ENCODE data around the gene PTPN13. TPM values are rescaled to one million over a fixed set of nuclear protein-coding genes. Genes with fewer than 3 reads are reported as not detected.

The PTPN13 gene
- total RNA-seq, 1 donor from 2014 or later, result 38.9 TPM

DNA sequence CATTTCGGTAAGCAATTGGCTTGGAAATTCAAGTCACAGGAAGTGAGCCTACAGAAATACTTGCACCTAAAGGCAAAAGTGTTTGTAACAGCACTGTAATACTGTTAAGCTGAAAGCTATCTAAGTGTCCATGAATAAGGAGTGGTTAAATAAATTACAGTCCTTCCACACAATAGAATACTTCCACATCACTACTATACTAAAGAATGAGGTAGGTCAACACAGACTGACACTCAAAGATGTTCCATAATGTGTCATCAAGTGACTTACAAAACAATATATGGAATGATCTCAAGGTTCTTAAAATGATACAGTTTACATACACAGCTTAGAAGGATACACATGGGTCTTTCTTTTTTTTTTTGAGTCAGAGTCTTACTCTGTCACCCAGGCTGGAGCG, 228.0 kb downstream of the PTPN13 start:
- Mint-ChIP-seq H3K36me3 (ENCODE audit: low read depth) (peaks cover 1% of the 10 kb centered on the region), H3K27me3 (ENCODE audit: low read depth) (no peaks in the 10 kb centered on the region), H3K4me3 (ENCODE audit: unreplicated experiment) (no peak overlapping the region), H3K9me3 (ENCODE audit: low read depth) (no peaks in the 10 kb centered on the region), H3K27ac (ENCODE audit: unreplicated experiment) (no peak overlapping the region), H3K4me1 (ENCODE audit: low read depth) (peaks cover 12% of the 10 kb centered on the region)
- TF ChIP-seq, protein P1, sequence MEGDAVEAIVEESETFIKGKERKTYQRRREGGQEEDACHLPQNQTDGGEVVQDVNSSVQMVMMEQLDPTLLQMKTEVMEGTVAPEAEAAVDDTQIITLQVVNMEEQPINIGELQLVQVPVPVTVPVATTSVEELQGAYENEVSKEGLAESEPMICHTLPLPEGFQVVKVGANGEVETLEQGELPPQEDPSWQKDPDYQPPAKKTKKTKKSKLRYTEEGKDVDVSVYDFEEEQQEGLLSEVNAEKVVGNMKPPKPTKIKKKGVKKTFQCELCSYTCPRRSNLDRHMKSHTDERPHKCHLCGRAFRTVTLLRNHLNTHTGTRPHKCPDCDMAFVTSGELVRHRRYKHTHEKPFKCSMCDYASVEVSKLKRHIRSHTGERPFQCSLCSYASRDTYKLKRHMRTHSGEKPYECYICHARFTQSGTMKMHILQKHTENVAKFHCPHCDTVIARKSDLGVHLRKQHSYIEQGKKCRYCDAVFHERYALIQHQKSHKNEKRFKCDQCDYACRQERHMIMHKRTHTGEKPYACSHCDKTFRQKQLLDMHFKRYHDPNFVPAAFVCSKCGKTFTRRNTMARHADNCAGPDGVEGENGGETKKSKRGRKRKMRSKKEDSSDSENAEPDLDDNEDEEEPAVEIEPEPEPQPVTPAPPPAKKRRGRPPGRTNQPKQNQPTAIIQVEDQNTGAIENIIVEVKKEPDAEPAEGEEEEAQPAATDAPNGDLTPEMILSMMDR (IDR thresholded peaks at IDR 0.05), result no peak
- no peak for DNase-seq (ENCODE audit: low spot score)

DNA sequence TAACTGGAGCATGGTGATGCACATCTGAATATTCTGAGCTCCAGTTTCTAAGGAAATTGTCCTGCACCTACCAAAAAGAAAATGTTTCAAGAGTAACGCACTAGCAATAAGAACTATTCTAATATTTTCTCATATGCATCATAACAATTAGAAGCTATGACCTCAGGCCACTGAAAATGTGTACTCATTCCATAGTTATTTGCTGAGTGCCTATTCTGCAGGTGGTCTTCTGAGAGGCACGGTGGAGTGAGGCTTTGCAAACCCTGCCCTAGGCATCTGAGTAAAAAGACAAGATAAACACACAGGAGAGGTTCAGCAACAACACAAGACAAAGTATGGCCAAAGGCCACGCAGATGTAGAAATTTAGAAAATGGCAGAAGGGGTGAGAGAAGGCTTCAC, 231.4 kb downstream of the PTPN13 start:
- no peak overlapping the region for H3K27ac Mint-ChIP-seq (ENCODE audit: unreplicated experiment)
- H3K4me3 Mint-ChIP-seq (ENCODE audit: unreplicated experiment), result no peak overlapping the region
- H3K27me3 Mint-ChIP-seq (ENCODE audit: low read depth), result no peaks in the 10 kb centered on the region
- peaks cover 8% of the 10 kb centered on the region for H3K9me3 Mint-ChIP-seq (ENCODE audit: low read depth)
- DNase-seq (ENCODE audit: low spot score), result no peak
- H3K36me3 Mint-ChIP-seq (ENCODE audit: low read depth), result no peaks in the 10 kb centered on the region
- no peaks in the 10 kb centered on the region for H3K4me1 Mint-ChIP-seq (ENCODE audit: low read depth)
- TF ChIP-seq, protein P1 (IDR thresholded peaks at IDR 0.05), result no peak

DNA sequence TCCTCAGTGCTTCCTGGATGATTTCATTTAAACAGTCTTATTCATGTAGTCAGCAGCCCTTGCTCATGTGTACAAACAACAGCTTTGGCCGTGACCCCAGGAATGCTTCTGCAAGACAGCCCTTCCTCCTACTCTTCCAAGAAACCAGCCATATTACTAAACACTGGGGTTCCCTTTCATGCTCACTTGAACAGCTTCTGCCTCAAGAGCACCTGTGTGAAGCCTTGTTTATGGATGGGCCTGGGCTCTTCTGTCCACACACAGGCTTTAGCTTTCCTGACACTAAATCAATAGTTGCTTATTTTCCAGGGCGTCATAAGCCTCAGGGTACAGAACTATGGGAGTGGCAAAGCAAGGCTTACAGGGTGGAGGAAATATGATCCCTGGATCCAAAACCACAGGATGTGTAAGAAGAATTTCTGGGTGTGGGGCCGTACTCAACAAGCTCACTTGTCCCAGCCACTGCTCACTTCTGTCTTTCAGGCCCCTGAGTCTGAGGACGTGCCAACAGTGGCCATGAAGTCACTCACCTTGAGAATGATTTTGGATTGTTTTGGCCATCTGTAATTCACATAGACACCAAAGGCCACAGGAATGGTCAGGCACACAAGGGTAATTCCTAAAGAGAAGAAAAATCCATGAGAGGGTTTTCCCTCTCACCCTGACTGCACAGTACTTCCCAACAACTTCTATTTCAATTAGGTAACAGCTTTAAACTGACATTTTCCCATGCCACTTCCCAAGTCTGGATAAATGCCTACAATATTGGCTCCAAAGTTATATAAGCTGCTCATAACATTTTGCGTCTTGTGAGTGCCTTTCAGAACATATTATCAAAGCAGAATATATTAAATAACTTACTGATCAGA, 237.4 kb downstream of the PTPN13 start:
- DNase-seq (ENCODE audit: low spot score), result no peak
- Mint-ChIP-seq H3K9me3 (ENCODE audit: low read depth) (peaks cover 8% of the 10 kb centered on the region), H3K4me1 (ENCODE audit: low read depth) (peaks cover 12% of the 10 kb centered on the region), H3K27ac (ENCODE audit: unreplicated experiment) (peak overlapping the region; percentile 81), H3K4me3 (ENCODE audit: unreplicated experiment) (no peak overlapping the region), H3K27me3 (ENCODE audit: low read depth) (no peaks in the 10 kb centered on the region), H3K36me3 (ENCODE audit: low read depth) (peaks cover 2% of the 10 kb centered on the region)
- TF ChIP-seq, protein P1 (IDR thresholded peaks at IDR 0.05), result no peak

DNA sequence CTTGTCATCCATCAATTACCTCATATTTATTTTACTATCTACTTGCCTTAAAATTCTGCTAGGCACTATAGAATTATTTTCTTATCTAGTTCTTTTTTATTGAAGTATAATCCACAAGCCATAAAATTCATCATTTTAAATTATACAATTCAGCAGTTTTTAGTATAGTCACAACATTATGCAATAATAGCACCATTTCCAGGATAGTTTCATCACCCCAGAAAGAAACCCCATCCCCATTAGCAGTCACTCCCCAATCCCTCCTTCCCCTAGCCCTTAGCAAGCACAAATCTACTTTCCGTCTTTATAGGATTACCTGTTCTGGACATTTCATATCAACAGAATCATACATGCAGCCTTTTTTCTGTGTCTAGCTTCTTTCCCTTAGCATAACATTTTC, 239.5 kb downstream of the PTPN13 start:
- Mint-ChIP-seq H3K27me3 (ENCODE audit: low read depth) (no peaks in the 10 kb centered on the region), H3K27ac (ENCODE audit: unreplicated experiment) (no peak overlapping the region), H3K9me3 (ENCODE audit: low read depth) (peaks cover 4% of the 10 kb centered on the region), H3K4me3 (ENCODE audit: unreplicated experiment) (no peak overlapping the region), H3K36me3 (ENCODE audit: low read depth) (peaks cover 2% of the 10 kb centered on the region), H3K4me1 (ENCODE audit: low read depth) (peaks cover 12% of the 10 kb centered on the region)
- TF ChIP-seq, protein P1 (IDR thresholded peaks at IDR 0.05), result no peak
- DNase-seq (ENCODE audit: low spot score), result no peak

DNA sequence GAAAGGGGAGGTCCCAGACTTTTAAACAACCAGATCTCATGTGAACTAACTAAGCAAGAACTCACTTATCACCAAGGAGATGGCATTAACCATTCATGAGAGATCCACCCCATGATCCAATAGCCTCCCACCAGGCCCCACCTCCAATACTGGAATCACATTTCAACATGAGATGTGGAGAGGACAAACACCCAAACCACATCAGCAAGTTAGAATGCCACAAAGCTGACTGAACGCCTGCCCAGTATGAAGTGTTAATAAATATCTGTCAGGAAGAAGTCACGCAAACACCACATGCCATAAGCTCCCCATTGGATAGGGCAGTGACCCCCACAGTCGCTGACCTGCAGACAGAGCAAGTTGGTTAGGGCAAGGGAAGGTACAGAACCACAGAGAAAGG, 240.8 kb downstream of the PTPN13 start:
- Mint-ChIP-seq H3K4me1 (ENCODE audit: low read depth) (peaks cover 12% of the 10 kb centered on the region), H3K4me3 (ENCODE audit: unreplicated experiment) (no peak overlapping the region), H3K36me3 (ENCODE audit: low read depth) (peaks cover 2% of the 10 kb centered on the region), H3K9me3 (ENCODE audit: low read depth) (peaks cover 1% of the 10 kb centered on the region), H3K27me3 (ENCODE audit: low read depth) (no peaks in the 10 kb centered on the region), H3K27ac (ENCODE audit: unreplicated experiment) (no peak overlapping the region)
- TF ChIP-seq, protein P1 (IDR thresholded peaks at IDR 0.05), result no peak
- no peak for DNase-seq (ENCODE audit: low spot score)
